Renal cortical epithelial cell (primary cell): ENCODE data around the gene CDH7. TPM values are rescaled to one million over a fixed set of nuclear protein-coding genes. Genes with fewer than 3 reads are reported as not detected.
A peak's percentile ranks its signal among the peaks of the same experiment; 100 is the strongest.

ENCODE experiments used
- DNase-seq: peaks from one replicate; pipeline ENCODE4 v3.0.0-alpha.2; 2011; ENCODE audit warnings: low read depth
- total RNA-seq: library from RNA; depleted of rRNA; stranded (reverse); fragments of >200 nt; gene quantifications from 2 replicates; pipeline ENCODE4 v1.2.3, GENCODE V29; 2014

The CDH7 gene
- total RNA-seq, result not detected in 2 replicates

DNA sequence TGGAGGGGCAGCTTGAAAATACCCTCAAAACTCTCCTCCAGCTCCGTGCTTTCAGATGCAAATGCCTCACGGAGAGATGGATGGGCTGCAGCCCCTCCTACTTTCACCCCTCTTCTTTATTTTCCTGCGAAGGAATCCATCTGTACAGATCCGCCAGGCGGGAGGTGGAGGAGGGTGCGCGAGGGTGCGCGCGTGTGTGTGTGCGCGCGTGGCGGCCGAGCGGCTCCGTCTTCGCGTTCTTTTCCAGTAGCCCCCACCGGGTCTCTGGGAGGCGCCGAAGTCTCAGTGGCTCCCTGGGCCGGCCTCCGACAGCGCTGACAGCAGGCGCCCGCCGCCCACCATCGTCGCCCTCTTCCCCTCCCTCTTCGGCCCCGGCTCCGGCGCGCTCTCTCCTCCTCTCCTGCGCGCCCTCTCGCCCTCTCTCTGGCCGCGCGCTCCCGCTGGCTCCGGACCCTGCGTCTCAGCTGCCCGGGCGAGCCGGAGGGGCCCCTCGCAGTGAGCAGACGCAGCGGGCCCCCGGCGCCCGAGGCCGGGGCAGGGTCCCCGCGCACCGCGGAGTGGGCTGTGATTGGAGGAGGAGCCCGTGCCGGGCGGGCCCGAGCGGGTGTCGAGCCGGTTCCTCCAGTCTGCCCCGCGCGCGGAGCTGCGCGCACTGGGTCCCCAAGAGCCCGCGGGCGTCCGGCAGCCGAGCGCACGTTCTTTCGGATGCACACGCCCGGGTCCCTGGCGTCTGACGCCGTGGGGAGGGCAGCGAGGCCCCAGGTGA, at the start of gene CDH7:
CDH7 (plus strand) TSS at position 624 of the 766 bp plus-strand sequence. CDS start 11,831 bp downstream, outside the sequence.
- no peak for DNase-seq

DNA sequence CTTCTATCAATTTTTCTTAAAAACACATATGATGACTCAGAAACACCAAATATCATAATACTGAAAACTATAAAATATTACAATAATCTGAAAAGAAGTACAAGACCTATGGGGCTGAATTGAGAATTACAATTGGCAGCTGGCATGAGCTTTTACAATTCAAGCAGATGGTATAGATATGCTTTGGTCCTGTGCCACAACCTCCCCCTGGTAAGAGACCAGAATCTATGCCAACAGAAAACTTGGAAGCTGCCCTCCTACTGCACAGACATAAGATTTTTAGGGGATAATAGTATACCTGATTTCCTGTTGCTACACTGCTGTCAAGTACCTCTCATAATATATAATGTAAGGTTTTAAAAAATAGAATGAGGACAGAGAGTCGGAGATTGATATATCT, 46.8 kb upstream of the CDH7 start:
- no peak for DNase-seq

DNA sequence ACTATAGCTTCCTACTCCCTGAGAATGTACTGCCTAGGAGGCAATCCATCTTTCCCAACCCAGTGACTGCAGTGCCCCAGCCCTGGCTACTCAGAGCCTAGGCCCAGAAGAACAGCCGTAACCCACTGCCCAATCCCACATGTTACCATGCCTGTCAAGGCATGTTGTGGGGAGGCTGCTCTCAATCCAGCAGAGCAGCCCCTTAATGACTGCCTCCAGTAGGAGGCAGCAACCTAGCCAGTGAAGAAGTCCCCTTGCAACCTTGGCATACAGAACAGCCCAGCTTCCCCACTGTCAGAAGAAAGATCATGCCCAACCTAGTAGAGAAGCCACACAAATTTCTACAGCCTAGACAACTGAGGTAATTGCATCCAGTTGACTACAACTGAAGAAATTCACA, 44.2 kb upstream of the CDH7 start:
- DNase-seq, result no peak

GRCh38 chr18:65711493-65711892, 39.3 kb upstream of the CDH7 start:
- DNase-seq, result no peak

- DNase-seq, result no peak
Observed at GRCh38 chr18:65721619-65722018, 29.2 kb upstream of the CDH7 start.

DNA sequence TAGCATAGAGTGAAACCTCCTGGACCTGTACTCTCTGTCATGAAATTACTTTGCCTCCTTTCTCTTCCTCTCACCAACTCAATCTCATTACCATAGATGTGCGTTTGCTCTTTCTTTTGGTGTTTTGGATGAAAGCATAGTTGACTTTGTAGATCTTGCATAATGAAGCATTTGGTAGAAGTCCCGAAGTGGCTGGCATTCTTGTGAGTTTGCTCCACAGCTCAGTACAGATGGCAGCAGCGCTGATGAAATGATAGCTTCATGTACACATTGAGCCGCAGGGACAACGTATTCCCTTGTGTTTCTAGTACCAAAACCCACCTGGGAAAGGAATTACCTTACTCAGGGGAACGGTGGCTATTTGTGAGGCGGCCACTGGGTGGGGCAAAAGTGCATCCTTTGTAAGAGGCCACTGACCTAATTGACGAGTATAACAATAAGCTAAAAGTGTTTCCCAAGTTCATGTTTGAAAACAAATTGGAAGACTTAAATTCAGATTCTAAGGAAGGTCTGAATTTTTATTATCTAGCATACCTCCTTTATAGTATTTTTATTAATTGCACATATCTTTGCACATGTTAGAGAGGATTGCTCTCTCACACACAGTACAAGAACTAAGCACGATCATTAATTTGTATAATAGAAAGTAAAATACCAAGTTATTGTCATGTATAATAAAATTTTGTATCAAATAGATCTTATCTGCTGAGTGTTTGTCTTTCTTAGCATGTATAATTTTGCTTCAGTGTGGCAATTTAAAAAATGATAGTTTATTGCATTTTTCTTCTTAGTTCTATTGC, 25.4 kb upstream of the CDH7 start:
- DNase-seq, result peak; percentile 1

DNA sequence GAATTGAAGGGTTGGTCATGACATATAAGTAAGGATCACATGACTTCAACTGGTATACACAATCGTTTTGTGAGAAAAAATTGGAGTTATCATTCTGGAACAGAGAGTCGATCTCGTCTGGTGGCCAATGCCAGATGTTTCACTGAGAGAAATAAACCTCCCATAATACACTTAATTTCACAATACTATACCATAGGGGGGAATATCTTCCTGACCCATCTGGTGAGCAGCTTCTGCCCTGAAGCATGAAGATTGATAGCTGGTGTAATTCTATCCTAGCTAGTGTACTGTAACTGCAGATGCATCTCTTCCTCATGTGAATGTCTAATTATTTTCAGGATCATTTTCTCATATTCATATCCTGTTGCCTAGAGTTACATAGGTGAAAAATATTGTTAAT, 15.7 kb upstream of the CDH7 start:
- DNase-seq, result no peak

DNA sequence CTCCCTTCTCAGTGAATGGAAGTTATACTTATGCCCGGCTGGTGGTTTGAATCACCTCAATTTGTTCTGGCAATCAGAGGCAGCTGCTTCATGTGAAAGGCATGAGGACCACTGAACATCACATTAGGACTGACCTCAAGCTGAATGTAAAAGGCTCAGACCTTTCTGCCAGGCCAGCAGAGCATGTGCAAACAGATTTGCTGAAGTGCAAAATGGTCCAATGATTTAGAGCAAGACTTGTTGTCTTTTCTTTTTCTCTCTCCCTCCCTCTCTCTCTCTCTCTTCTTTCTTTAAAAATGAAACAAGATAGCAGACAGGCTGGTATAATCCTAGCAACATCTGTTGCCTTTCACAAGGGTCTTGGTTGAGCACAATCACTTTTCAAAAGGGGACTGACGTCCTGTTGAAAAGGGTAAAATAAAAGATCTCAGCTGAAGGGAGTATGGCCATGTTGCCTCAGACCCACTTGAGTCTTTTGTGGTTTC, 13.3 kb upstream of the CDH7 start:
- DNase-seq, result no peak

GRCh38 chr18:65746936-65747335, 3.9 kb upstream of the CDH7 start:
- no peak for DNase-seq

GRCh38 chr18:65748321-65748720, 2.5 kb upstream of the CDH7 start:
- DNase-seq, result no peak

- no peak for DNase-seq
Observed at GRCh38 chr18:65749841-65750240, 971 bp upstream of the CDH7 start.

GRCh38 chr18:65751155-65752085, 608 bp downstream of the CDH7 start:
- no peak for DNase-seq

DNA sequence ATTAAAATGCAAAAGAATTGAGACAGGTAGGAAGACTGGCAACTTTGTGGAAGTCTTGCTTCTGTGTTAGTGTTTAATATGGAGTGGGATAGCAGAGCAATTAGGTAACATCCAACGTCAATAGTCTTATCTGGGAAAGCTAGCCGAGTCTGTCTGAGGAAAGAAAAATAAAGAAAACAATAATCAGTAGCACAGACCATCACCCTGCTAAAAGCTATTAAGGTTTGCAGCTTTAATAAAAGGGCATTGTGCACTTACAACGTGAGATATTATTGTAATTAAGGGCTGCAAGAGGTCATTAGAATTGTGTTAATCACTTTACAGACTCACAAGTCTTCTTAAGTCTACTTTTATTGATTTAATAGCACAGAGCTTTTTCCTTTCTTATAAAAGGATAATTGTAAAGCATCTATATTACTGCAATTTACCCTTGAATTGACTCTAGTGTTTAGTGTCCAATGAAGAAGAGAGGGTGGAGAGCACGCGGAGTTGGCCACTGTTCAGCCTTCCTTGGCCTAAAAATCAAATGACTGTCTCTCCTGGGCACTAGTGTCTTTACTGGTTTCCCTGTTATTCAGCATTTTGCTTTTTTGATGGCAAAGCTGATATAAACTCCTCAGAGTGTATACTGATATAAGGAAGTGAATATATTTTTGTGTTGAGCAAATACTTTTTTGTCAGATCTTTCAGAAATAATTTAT, 2.0 kb downstream of the CDH7 start:
- DNase-seq, result no peak

DNA sequence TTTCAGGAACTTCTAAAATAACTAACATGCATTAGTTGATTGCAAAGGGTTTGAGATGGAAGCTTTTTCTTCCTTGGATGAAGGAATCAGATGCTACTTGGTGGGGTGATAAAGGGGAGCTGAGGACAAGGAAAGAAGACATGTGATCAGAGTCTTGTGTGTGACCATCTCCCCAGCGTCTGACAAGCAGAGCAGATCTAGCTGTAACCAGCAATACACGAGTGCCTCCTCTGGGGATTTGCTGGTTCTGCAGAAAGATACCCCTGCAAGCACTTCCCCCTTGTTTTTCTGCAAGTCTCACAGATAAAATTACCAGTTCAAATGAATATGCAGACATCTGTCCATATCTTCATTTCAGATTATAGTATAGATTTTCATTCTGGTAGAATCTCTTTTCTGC, 2.7 kb downstream of the CDH7 start:
- DNase-seq, result peak; percentile 19

GRCh38 chr18:65754121-65754520, 3.3 kb downstream of the CDH7 start:
- peak; percentile 6 for DNase-seq

- no peak for DNase-seq
Observed at GRCh38 chr18:65755616-65756015, 4.8 kb downstream of the CDH7 start.

DNA sequence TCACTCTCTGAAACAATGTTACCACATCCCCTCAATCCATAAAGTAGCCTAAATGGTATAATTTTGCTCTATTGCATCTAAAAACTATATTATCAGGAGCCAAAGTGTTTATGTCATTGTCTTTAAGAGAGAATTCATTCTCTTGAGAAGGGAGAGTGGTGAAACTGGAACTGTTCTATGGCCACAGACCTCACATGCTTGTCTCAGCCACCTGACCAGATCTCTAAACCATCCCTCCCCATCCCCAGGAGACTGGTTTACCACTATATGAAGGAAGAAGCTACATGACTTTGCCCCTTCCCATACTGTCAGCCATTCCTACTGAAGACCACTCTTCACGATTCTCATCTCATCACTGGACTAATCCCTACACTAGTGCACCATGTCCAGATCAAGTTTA, 9.6 kb downstream of the CDH7 start:
- no peak for DNase-seq

DNA sequence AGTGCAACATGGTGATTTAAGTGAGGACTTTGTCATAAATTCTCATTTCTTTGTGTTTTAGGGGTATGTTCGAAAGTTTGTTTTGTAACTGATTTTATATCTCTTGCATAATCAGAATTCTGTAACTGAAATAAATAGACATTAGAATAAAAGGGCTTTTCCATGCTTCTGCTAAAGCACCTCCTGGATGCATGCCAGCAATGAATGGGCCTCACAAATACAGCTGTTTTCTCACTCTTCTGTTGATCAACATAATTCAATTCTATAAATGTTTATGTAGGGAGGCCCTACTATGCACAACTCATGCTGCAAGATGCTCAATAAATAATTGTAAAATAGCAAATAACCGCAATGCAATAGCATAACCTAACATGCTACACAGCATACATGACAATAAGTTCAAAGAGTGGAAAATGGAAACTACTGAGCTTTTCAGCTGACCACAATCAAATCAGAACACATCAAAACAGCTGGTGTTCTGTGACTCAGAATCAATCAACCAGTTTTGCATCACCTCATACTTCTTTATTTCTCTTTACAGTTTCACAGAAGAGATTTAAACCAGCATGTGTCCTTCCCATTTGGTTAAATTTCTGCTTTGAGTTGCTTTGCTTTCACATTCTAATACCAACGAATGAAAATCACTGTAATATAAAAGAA, 11.0 kb downstream of the CDH7 start:
- DNase-seq, result no peak

DNA sequence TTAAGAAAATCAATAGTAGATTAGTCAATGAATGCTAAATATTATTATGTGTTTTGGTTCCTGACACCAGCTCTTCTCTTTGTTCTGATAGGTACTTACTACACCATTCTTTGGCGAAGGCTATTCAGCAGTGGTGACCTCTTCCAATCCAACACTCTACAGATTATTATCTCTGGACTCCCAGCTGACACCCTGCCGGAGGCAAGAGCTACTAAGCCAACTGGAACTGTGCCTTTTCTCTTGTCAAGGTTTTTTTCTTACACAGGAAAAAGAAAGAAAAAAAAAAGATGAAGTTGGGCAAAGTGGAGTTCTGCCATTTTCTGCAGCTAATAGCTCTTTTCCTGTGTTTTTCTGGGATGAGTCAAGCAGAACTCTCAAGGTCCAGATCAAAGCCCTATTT, 11.7 kb downstream of the CDH7 start:
- DNase-seq, result no peak

- no peak for DNase-seq
Observed at GRCh38 chr18:65767406-65767805, 16.6 kb downstream of the CDH7 start.
